HepG2 (cell line): Measurements from ENCODE around the gene TNK1. TPM values are rescaled to one million over a fixed set of nuclear protein-coding genes. Genes with fewer than 3 reads are reported as not detected.

Experiments used
- ATAC-seq: fragments of 200-7000 bp; cut with Tn5 transposase; 3 replicates; pipeline ENCODE4 v1.9.1; 2020; ENCODE audit warnings: mild to moderate bottlenecking, moderate library complexity
- BruUV-seq: library from RNA; stranded (reverse); fragments of 400-500 nt; replicated peaks from 2 replicates; lab custom pipeline; 2021; lab: Mats Ljungman, UMichigan
- CTCF ChIA-PET: fragments of 300-600 bp; formaldehyde crosslinking; extraction: SDS; loops from one replicate; lab custom pipeline; 2021; ENCODE audit warnings: low total read pairs, inconsistent platforms, low intra/inter-chr PET ratio; lab: Yijun Ruan, JAX
- POLR2A ChIA-PET: fragments of 350-600 bp; sonication (Branson Sonifier 250); formaldehyde crosslinking; loops from one replicate; lab custom pipeline; 2020; ENCODE audit warnings: antibody characterized with exemption, inconsistent platforms; lab: Yijun Ruan, JAX
- DNase-seq: peaks from one replicate; pipeline ENCODE4 v3.0.0-alpha.2; 2015; ENCODE audit warnings: low spot score
- FAIRE-seq: peaks from 3 replicates; lab custom pipeline; 2011; peaks lifted over from hg19 to GRCh38; lab: Jason Lieb, UNC
- H2AFZ ChIP-seq: one replicate; pipeline ENCODE4 v1.6.1; 2011; ENCODE audit warnings: low read length, inconsistent platforms
- H3K27ac ChIP-seq: fragments of 300-600 bp; 3 replicates; pipeline ENCODE4 v1.8.0; 2011; ENCODE audit warnings: mixed run types, mild to moderate bottlenecking, mixed read lengths, low read length, inconsistent platforms; ENCODE audit not compliant: insufficient read depth; ENCODE audit errors: extremely low read length
- H3K27me3 ChIP-seq, 2 experiments: fragments of 200-600 bp in 1 of 2; 2 replicates in 1 of 2; 3 replicates in 1 of 2; pipeline versions ENCODE4 v1.6.0 to v1.8.0; 2011; ENCODE audit warnings: low read length in 2 of 2, mild to moderate bottlenecking in 2 of 2, moderate library complexity in 2 of 2, inconsistent platforms in 1 of 2; ENCODE audit not compliant: insufficient read depth in 2 of 2, control insufficient read depth in 1 of 2
- H3K36me3 ChIP-seq, 2 experiments: fragments of 200-600 bp in 1 of 2; replicated peaks in 1 of 2; 2 replicates in 1 of 2; 3 replicates in 1 of 2; pipeline versions ENCODE4 v1.5.1 to v1.8.0; 2011; ENCODE audit warnings: low read length in 2 of 2, inconsistent platforms in 1 of 2; ENCODE audit not compliant: insufficient read depth in 2 of 2, control insufficient read depth in 1 of 2
- H3K4me1 ChIP-seq: 2 replicates; pipeline ENCODE4 v1.5.1; 2012; ENCODE audit warnings: low read length, inconsistent platforms; ENCODE audit not compliant: insufficient read depth
- H3K4me2 ChIP-seq: 2 replicates; pipeline ENCODE4 v1.6.0; 2011; ENCODE audit warnings: low read depth, low read length, inconsistent platforms
- H3K4me3 ChIP-seq, 3 experiments: fragments of 200-600 bp in 1 of 3; sonication (generic), shearing (Covaris generic) in 1 of 3; replicated peaks in 1 of 3; 2 replicates each; pipeline ENCODE4 v1.5.1; 2011 to 2016; ENCODE audit warnings: low read length in 3 of 3, inconsistent platforms in 2 of 3, low read depth in 2 of 3, mild to moderate bottlenecking in 2 of 3, control low read depth in 1 of 3, mixed read lengths in 1 of 3; ENCODE audit not compliant: insufficient read depth in 1 of 3
- H3K79me2 ChIP-seq: one replicate; pipeline ENCODE4 v1.6.1; 2011; ENCODE audit warnings: low read length, inconsistent platforms; ENCODE audit not compliant: insufficient read depth
- H3K9ac ChIP-seq: 2 replicates; pipeline ENCODE4 v1.6.0; 2011; ENCODE audit warnings: mild to moderate bottlenecking, low read depth, low read length, inconsistent platforms; ENCODE audit not compliant: insufficient read depth
- H3K9me3 ChIP-seq: 2 replicates; pipeline ENCODE4 v1.5.1; 2012; ENCODE audit warnings: mild to moderate bottlenecking, low read length
- H4K20me1 ChIP-seq: 2 replicates; pipeline ENCODE4 v1.6.0; 2011; ENCODE audit warnings: inconsistent platforms, mild to moderate bottlenecking, low read length, moderate library complexity; ENCODE audit not compliant: insufficient read depth
- AGO2 ChIP-seq: fragments of 200-400 bp; formaldehyde crosslinking; optimal IDR thresholded peaks from 2 replicates; pipeline ENCODE3; 2017; ENCODE audit warnings: mild to moderate bottlenecking, low read depth, low read length, moderate library complexity
- MTA3 ChIP-seq: sonication (generic); formaldehyde crosslinking; IDR thresholded peaks from 2 replicates; pipeline ENCODE4 v1.4.0; 2020; ENCODE audit warnings: missing genetic modification reagents
- RBFOX2 ChIP-seq: fragments of 200-400 bp; formaldehyde crosslinking; IDR thresholded peaks from 2 replicates; pipeline ENCODE4 v1.6.1; 2017; ENCODE audit warnings: low read depth, mild to moderate bottlenecking, low read length
- TCF12 ChIP-seq, 2 experiments: fragments of 450-650 bp in 1 of 2; sonication (generic) in 1 of 2; formaldehyde crosslinking in 1 of 2; IDR thresholded peaks; 2 replicates each; pipeline versions ENCODE4 v1.6.1 to v1.8.0; 2017 to 2022; ENCODE audit warnings: antibody characterized with exemption in 1 of 2, mild to moderate bottlenecking in 1 of 2, missing genetic modification reagents in 1 of 2, moderate library complexity in 1 of 2
- ZSCAN25 ChIP-seq: sonication (generic); formaldehyde crosslinking; IDR thresholded peaks from 2 replicates; pipeline ENCODE4 v1.8.0; 2022; ENCODE audit warnings: mild to moderate bottlenecking, missing genetic modification reagents
- WGBS: methylation state at CpG from one replicate; pipeline ENCODE4 v1.1.6; 2017; ENCODE audit warnings: low lambda C conversion rate; 5-methylcytosine and 5-hydroxymethylcytosine counted together
- in situ Hi-C: cut with HindIII; loops from 2 replicates; pipeline ENCODE4 v1.10.0; 2017; ENCODE audit warnings: low pct_unique_long_range_greater_than_20kb; ENCODE audit not compliant: extremely low pct_ligation_motif_present
- intact Hi-C: fragments of 100-400 bp; cut with micrococcal nuclease; formaldehyde crosslinking; loops from one replicate; pipeline ENCODE4 v1.10.0; 2022; ENCODE audit not compliant: unreplicated experiment
- polyA plus RNA-seq, 8 experiments: library from polyadenylated mRNA; depleted of rRNA in 3 of 8; stranded (reverse) in 7 of 8; unstranded in 1 of 8; fragments of >200 nt; fragmentation: Illumina TruSeq in 4 of 8; extraction: Trizol in 4 of 8; gene quantifications; 2 replicates each; pipeline versions ENCODE4 v1.2.1 to v1.2.3, GENCODE V29; 2011 to 2016; ENCODE audit warnings: low read depth in 4 of 8, missing spikeins in 1 of 8, mixed read lengths in 1 of 8; ENCODE audit not compliant: insufficient read depth in 1 of 8
- total RNA-seq, 5 experiments: library from RNA; depleted of rRNA; stranded (reverse); fragments of >200 nt; fragmentation: Illumina TruSeq; extraction: Trizol; gene quantifications; 2 replicates each; pipeline ENCODE4 v1.2.3, GENCODE V29; 2016; ENCODE audit warnings: low read depth in 1 of 5
- TF ChIP-seq, protein P1 (sequence below): sonication (generic); formaldehyde crosslinking; IDR thresholded peaks from 2 replicates; pipeline ENCODE4 v1.4.0; 2020; ENCODE audit warnings: low read depth, mild to moderate bottlenecking, missing genetic modification reagents

Gene TNK1
- total and polyA plus RNA-seq, 2 of the 13 experiments (the other 11 are each of a cell fraction or from before 2014, with no cell fraction given): 2.0 to 3.5 TPM

DNA sequence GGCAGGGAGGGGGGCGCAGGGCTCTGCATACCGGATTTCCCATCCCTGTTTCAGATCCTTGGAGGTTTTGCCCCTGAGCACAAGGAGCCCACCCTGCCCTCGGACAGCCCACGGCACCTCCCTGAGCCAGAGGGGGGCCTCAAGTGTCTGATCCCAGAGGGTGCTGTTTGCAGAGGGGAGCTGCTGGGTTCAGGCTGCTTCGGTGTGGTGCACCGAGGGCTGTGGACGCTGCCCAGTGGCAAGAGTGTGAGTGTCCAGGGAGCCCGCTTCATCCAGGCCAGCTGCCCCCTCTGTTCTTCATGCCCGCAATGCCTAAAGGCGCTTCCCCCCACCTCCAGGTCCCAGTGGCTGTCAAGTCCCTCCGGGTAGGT is 2.5 kb downstream of the TNK1 start:
- no peak overlapping the region for H2AFZ ChIP-seq
- H3K79me2 ChIP-seq: no peaks in the 10 kb centered on the region
- H3K36me3 ChIP-seq: no peaks in the 10 kb centered on the region
- no peak overlapping the region for H3K9ac ChIP-seq
- peaks cover 4% of the 10 kb centered on the region; the same call in 1 of the 2 replicates for H3K9me3 ChIP-seq
- H4K20me1 ChIP-seq: no peaks in the 10 kb centered on the region
- CTCF ChIA-PET: no interaction called here
- ATAC-seq (no peak), DNase-seq (no peak), FAIRE-seq (no peak)
- H3K27me3 ChIP-seq: peaks cover 0 to 7% of the 10 kb centered on the region in 2 experiments; a peak in 1 of 5 replicates
- intact Hi-C loops: no loop called here
- no peak overlapping the region for H3K27ac ChIP-seq
- no peak overlapping the region for H3K4me3 ChIP-seq
- H3K4me2 ChIP-seq: no peak overlapping the region
- BruUV-seq: no TSS peak
- POLR2A ChIA-PET: interaction anchor here (1.6 kb wide), 1 partner anchor 21 kb away, joined by 4 read pairs; the partner anchor contains the start of gene TMEM256
- TF ChIP-seq, protein P1, sequence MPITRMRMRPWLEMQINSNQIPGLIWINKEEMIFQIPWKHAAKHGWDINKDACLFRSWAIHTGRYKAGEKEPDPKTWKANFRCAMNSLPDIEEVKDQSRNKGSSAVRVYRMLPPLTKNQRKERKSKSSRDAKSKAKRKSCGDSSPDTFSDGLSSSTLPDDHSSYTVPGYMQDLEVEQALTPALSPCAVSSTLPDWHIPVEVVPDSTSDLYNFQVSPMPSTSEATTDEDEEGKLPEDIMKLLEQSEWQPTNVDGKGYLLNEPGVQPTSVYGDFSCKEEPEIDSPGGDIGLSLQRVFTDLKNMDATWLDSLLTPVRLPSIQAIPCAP (CRISPR knock-in tag): no peak
- peak; percentile 28 for TF ChIP-seq AGO2
- 100% methylated on average over 10 of the region's 11 CpGs for WGBS
- H3K4me1 ChIP-seq: peaks cover 21% of the 10 kb centered on the region
- in situ Hi-C loops: no loop called here

DNA sequence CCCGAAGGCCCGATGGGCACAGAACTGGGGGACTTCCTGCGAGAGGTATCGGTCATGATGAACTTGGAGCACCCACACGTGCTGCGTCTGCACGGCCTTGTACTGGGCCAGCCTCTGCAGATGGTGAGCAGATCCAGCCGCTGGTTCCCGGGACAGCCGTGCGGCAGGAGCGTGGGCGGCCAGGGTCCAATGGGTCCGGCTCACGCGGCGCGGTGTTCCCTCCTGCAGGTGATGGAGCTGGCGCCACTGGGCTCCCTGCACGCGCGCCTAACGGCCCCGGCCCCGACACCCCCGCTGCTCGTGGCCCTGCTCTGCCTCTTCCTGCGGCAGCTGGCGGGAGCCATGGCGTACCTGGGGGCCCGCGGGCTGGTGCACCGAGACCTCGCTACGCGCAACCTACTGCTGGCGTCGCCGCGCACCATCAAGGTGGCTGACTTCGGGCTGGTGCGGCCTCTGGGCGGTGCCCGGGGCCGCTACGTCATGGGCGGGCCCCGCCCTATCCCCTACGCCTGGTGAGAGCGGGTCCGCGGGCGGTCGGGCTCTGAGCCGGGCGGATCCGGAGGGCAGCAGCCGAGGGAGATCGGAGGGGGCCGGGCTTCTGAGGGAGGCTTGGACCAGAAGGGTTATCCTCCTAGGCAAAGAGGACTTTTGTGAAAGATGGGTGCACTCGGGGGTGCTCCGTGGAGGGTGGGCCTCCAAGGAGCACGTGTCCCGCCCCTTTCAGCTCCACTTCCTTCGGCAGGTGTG is 3.0 kb downstream of the TNK1 start:
- Histone ChIP-seq H3K27me3 (peaks cover 0 to 7% of the 10 kb centered on the region in 2 experiments; a peak in 1 of 5 replicates), H3K9ac (no peak overlapping the region), H3K27ac (no peak overlapping the region), H3K36me3 (no peaks in the 10 kb centered on the region; a peak in 1 of 5 replicates), H3K9me3 (peaks cover 4% of the 10 kb centered on the region; the same call in 1 of the 2 replicates), H3K79me2 (no peaks in the 10 kb centered on the region), H3K4me1 (peaks cover 21% of the 10 kb centered on the region), H3K4me3 (no peak overlapping the region), H2AFZ (no peak overlapping the region), H4K20me1 (no peaks in the 10 kb centered on the region), H3K4me2 (no peak overlapping the region)
- ChIA-PET CTCF (no interaction called here), POLR2A (interaction anchor here (1.6 kb wide), 1 partner anchor 20 kb away, joined by 4 read pairs; the partner anchor contains the start of gene TMEM256)
- FAIRE-seq (no peak), ATAC-seq (no peak), DNase-seq (no peak)
- in situ Hi-C loops (no loop called here), intact Hi-C loops (no loop called here)
- TF ChIP-seq MTA3 (CRISPR knock-in tag) (no peak), TCF12 (IDR thresholded peaks at IDR 0.05) (no peak), TCF12 (CRISPR knock-in tag; IDR thresholded peaks at IDR 0.05) (no peak), ZSCAN25 (CRISPR knock-in tag) (no peak), RBFOX2 (peak; percentile 36; the same call in 1 of the 2 replicates), AGO2 (peak; percentile 63)
- BruUV-seq: no TSS peak
- 99% methylated on average over 34 of the region's 65 CpGs for WGBS
